Panc1 (cell line): ENCODE data around the gene CCDC86. TPM values are rescaled to one million over a fixed set of nuclear protein-coding genes. Genes with fewer than 3 reads are reported as not detected.

Experiments used
- ATAC-seq: fragments of 200-7000 bp; cut with Tn5 transposase; 2 replicates; pipeline ENCODE4 v1.9.1; 2020; ENCODE audit warnings: mild to moderate bottlenecking, moderate library complexity
- BruUV-seq: library from RNA; stranded (reverse); fragments of 400-500 nt; replicated peaks from 2 replicates; lab custom pipeline; 2021; lab: Mats Ljungman, UMichigan
- CTCF ChIA-PET: fragments of 300-600 bp; sonication (Branson Sonifier 250); formaldehyde crosslinking; loops from one replicate; lab custom pipeline; 2022; ENCODE audit warnings: antibody characterized with exemption; lab: Charles Lee
- POLR2A ChIA-PET: fragments of 300-600 bp; sonication (Branson Sonifier 250); formaldehyde crosslinking; loops from one replicate; lab custom pipeline; 2022; ENCODE audit warnings: antibody characterized with exemption; lab: Charles Lee
- DNase-seq: peaks from one replicate; pipeline ENCODE4 v3.0.0-alpha.2; 2010; ENCODE audit warnings: low read depth, low spot score
- H3K27ac ChIP-seq: 2 replicates; pipeline ENCODE4 v1.5.1; 2011; ENCODE audit warnings: mild to moderate bottlenecking, low read length, inconsistent platforms
- H3K27me3 ChIP-seq: fragments of 200-500 bp; sonication (Bioruptor generic); 2 replicates; pipeline ENCODE4 v1.6.0; 2014; ENCODE audit warnings: low read length, inconsistent platforms; ENCODE audit not compliant: control insufficient read depth, insufficient read depth
- H3K36me3 ChIP-seq: fragments of 200-500 bp; sonication (Bioruptor generic); 2 replicates; pipeline ENCODE4 v1.5.1; 2014; ENCODE audit warnings: inconsistent platforms, mild to moderate bottlenecking, low read length, moderate library complexity; ENCODE audit not compliant: control insufficient read depth, insufficient read depth
- H3K4me1 ChIP-seq: 2 replicates; pipeline ENCODE4 v1.5.1; 2011; ENCODE audit warnings: inconsistent platforms, mild to moderate bottlenecking, low read length, moderate library complexity; ENCODE audit not compliant: control insufficient read depth, insufficient read depth
- H3K4me3 ChIP-seq, 2 experiments: 2 replicates each; pipeline ENCODE4 v1.5.1; 2011 to 2012; ENCODE audit warnings: low read depth in 2 of 2, low read length in 2 of 2, mild to moderate bottlenecking in 2 of 2, inconsistent platforms in 1 of 2, moderate library complexity in 1 of 2
- H3K9me3 ChIP-seq: fragments of 200-500 bp; sonication (Bioruptor generic); 2 replicates; pipeline ENCODE4 v1.5.1; 2014; ENCODE audit warnings: low read depth, mild to moderate bottlenecking, inconsistent platforms, low read length, moderate library complexity; ENCODE audit not compliant: control insufficient read depth, insufficient read depth
- CTCF ChIP-seq: fragments of 450-650 bp; IDR thresholded peaks from 2 replicates; pipeline ENCODE4 v1.5.1; 2017; ENCODE audit warnings: mild to moderate bottlenecking
- POLR2AphosphoS5 ChIP-seq: IDR thresholded peaks from 2 replicates; pipeline ENCODE4 v1.6.1; 2012; ENCODE audit warnings: mild to moderate bottlenecking, low read depth, low read length, moderate library complexity
- REST ChIP-seq, 2 experiments: IDR thresholded peaks; 2 replicates each; pipeline ENCODE4 v1.6.1; 2011 to 2012; ENCODE audit warnings: low read depth in 2 of 2, control low read depth in 1 of 2, low read length in 1 of 2, mild to moderate bottlenecking in 1 of 2, moderate library complexity in 1 of 2; ENCODE audit not compliant: insufficient read depth in 1 of 2
- SIN3A ChIP-seq: IDR thresholded peaks from 2 replicates; pipeline ENCODE4 v1.6.1; 2012; ENCODE audit warnings: low read depth, mild to moderate bottlenecking, low read length, moderate library complexity, borderline replicate concordance; ENCODE audit not compliant: insufficient read depth
- TCF7L2 ChIP-seq: IDR thresholded peaks from 2 replicates; pipeline ENCODE4 v1.6.1; 2011; ENCODE audit warnings: mild to moderate bottlenecking, low read depth, low read length, inconsistent platforms
- in situ Hi-C: cut with HindIII; loops from 2 replicates; pipeline ENCODE4 v1.10.0; 2016; ENCODE audit warnings: low sequenced_read_pairs, low pct_unique_long_range_greater_than_20kb
- intact Hi-C: fragments of 100-400 bp; cut with micrococcal nuclease; formaldehyde crosslinking; loops from one replicate; pipeline ENCODE4 v1.10.0; 2022; ENCODE audit not compliant: unreplicated experiment
- total RNA-seq: library from RNA; stranded (reverse); gene quantifications from one replicate; pipeline ENCODE4 v1.2.1, GENCODE V29; 2021; ENCODE audit not compliant: unreplicated experiment

The CCDC86 gene
- total RNA-seq, 1 experiment from 2014 or later: 70.2 TPM

- H3K4me1 ChIP-seq: no peaks in the 10 kb centered on the region
- H3K4me3 ChIP-seq: no peak overlapping the region
- ATAC-seq (no peak), DNase-seq (no peak)
- peaks cover 7% of the 10 kb centered on the region; the same call in 1 of the 2 replicates for H3K27me3 ChIP-seq
- no peak overlapping the region for H3K27ac ChIP-seq
- in situ Hi-C loops (no loop called here), intact Hi-C loops (no loop called here)
- no TSS peak for BruUV-seq
- ChIA-PET CTCF (no interaction called here), POLR2A (no interaction called here)
- no peaks in the 10 kb centered on the region for H3K36me3 ChIP-seq
- TF ChIP-seq SIN3A: no peak
- no peak for TF ChIP-seq REST (IDR thresholded peaks at IDR 0.05; ENCODE audit: insufficient read depth in 1 of 2, low read depth in 2 of 2, low read length in 1 of 2)
- no peak for TF ChIP-seq CTCF
- no peak for TF ChIP-seq POLR2AphosphoS5
- no peak for TF ChIP-seq TCF7L2
- H3K9me3 ChIP-seq: no peaks in the 10 kb centered on the region
Observed at GRCh38 chr11:60803273-60803936, 38.5 kb upstream of the CCDC86 start.

DNA sequence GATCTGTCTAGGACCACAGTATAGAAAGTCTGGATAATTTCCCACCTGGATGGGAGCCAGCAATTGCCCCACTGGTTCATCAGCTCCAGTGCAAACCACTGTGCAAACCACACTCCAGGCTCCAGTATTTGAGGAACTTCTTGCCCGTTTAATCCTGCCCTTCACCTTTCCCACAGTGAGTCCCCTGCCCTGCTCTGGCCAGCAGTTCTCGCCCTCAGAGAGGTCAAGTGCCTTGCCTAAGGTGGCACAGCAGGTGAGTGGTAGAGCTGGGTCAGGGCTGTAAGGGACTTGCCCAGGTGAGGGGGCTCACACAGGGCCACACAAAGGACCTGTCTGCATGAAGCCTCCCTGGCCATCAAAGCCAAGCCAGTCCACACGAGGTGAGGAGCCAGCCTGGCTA lies 32.7 kb upstream of the CCDC86 start:
- no peaks in the 10 kb centered on the region for H3K27me3 ChIP-seq
- no peaks in the 10 kb centered on the region for H3K36me3 ChIP-seq
- H3K4me1 ChIP-seq: no peaks in the 10 kb centered on the region
- no peak overlapping the region for H3K4me3 ChIP-seq
- no peak for ATAC-seq
- DNase-seq: no peak
- H3K27ac ChIP-seq: no peak overlapping the region
- intact Hi-C loops: no loop called here
- no TSS peak for BruUV-seq
- POLR2A ChIA-PET: no interaction called here
- no peak for TF ChIP-seq TCF7L2
- no peak for TF ChIP-seq SIN3A
- no peak for TF ChIP-seq CTCF
- CTCF ChIA-PET: no interaction called here
- H3K9me3 ChIP-seq: no peaks in the 10 kb centered on the region
- in situ Hi-C loops: no loop called here
